ENCODE data around the gene HPS5.
"Not testable (repeated sequence)": the region's sequence is repeated elsewhere in the genome, so short reads cannot be mapped to it uniquely, and the experiment has no call there.

Gene HPS5

GRCh38 chr11:18315893-18316292, 6.0 kb downstream of the HPS5 start:
- no peak for DNase-seq

- no peak for DNase-seq
Observed at GRCh38 chr11:18314784-18315523, 7.0 kb downstream of the HPS5 start.

DNA sequence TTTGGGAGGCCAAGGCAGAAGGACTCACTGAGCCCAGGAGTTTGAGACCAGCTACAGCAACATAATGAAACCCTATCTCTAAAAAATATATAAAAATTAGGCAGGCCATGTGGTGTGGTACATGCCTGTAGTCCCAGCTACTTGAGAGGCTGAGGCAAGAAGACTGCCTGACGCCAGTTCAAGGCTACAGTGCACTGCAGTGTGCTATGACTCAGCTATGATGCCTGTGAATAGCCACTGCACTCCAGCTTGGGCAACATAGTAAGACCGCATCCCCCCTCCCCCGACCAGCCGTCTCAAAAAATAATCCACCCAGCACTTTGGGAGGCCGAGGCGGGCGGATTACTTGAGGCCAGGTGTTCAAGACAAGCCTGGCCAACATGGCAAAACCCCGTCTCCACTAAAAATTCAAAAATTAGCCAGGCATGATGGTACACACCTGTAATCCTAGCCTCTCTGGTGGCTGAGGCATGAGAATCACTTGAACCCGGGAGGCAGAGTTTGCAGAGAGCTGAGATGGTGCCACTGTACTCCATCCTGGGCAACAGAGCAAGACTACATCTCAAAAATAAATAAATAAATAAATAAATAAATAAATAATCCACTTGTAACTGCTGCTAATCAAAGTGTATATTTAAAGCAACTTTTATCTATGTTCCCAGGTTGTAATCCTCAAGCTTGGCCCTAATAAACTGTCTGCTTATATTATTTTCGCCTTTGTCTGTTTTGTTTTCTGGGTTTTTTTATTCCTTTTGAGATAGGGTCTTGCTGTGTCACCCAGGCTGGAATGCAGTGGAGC, 7.8 kb downstream of the HPS5 start:
- no peak for DNase-seq

- no peak for DNase-seq
Observed at GRCh38 chr11:18312663-18313420, 9.1 kb downstream of the HPS5 start.

DNA sequence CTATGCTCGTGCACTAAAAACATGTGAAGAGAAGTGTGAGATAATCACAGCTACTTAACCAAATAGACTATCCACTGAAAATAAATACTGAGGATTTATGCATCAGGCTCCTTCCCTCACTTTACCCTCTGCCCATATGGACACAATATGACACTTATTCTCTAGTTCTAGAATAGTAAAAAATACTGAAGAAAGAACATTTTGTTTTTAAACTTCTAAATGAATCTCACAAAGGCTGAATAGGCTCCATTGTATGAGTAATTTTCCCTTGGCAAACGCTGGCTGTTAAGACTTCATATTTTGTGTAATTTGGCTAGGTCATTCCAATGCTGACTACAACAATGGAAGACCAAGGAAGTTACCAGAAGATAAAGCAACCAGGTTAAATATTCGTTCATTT, 9.9 kb downstream of the HPS5 start:
- no peak for DNase-seq

GRCh38 chr11:18310800-18311340, 11.1 kb downstream of the HPS5 start:
- no peak for DNase-seq

DNA sequence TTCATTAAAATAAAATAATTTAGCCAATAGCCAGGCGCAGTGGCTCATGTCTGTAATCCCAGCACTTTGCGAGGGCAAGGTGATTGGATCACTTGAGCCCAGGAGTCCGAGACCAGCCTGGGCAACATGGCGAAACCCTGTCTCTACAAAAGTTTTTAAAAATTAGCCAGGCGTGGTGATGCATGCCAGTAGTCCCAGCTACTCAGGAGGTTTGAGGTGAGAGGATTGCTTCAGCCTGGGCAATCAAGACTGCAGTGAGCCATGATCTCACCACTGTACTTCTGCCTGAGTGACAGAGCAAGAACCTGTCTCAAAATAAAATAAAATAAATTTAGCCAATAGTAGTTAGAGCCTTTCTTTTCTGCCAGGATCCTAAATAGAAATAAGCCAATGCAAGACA, 12.2 kb downstream of the HPS5 start:
- DNase-seq: no peak

DNA sequence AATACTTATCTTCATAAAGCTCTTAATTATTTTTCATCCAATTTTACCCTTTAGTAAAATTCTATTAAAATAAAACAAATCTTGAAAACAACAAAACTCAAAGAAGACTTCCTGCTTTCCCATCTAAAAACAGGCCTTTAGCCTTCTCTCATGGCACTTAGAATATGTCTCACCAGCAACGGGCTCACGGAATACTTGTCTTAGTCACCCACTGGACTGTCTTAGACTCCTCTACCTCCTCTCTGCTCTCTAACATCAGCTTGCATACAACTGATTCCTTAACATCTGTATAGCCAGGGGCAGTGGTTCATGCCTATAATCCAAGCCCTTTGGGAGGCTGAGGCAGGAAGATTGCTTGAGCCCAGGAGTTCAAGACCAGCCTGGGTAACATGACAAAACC, 13.7 kb downstream of the HPS5 start:
- no peak for DNase-seq

DNA sequence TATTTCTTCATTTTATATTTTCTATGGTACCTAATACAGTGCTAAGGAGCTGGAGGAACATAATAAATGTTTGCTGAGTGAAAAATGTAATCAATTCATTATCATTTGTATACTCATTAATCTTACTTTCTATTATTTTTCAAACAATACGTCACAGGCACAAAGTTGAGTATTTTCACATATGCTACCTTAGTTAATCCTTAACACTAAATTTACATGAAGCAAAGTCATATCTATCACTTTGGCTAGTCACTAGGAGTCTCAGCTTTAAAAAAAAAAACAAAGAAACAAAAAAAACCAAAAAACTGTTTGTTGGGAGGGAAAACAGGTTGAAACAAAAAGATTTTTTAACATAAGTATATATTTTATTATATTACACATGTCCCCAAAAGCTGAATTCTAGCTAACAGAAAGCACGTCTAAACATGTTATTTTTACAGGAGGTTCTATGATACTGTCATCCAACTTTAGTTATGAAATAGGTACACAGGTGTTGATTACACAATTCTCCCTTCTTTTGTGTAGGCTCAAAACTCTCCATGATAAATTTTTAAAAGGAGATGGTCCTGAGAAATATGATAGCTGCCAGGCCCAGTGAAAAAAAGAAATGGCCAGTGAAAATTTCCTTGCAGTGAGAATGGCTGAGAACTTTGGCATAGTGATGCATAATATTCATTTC, 14.3 kb downstream of the HPS5 start:
- DNase-seq: no peak

DNA sequence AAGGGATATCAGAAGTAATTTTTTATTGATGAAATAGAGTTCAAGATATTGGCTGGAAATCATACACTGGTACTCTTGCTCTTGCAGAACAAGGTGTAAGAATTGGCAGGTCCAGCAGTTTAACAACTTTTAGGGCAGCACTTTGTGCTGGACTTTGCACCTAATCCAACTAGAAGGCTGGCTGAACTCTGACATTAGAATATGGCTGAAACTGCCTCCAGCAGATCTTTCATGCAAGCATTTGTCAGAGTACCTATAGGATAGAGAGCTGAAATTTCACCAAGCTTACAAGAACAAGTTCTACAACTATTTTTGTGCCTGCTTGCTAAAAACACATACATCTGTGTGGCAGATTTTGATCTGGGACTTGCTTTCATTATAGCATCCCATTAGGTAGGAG, 17.2 kb downstream of the HPS5 start:
- no peak for DNase-seq

DNA sequence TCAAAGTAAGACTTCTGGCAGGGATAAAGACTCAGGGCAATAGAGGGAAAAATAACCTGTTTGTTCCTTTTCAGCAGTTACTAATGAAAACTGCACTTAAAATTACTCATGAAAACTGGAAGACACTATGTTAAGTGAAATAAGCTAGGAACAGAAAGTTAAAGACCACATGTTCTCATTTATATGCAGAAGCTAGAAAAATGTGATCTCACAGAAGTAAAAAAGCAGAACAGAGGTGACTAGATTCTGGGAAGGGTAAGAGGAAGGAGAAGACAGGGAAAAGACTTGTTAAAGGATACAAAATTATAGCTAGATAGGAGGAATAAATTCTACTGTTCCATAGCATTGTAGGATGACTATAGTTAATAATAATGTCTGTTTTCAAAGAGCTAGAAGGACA, 22.2 kb downstream of the HPS5 start:
- no peak for DNase-seq

DNA sequence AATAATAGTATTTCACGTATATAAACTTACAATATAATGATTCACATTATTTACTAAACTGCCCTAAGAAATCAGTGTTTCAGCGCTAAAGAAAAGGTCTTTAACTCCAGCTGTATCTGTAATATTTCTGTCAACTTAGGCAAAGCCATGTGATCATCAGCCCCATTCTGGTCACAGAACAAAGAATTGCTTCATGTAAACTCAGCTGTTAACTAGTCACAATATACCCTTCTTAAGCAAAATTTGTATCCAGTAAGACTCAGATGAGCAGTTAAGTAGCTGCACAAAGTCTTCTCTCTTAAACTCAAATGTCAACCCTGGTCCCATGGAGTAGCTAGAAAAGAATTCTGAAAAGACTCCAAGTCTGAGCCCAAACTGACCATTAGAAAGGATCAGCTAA, 26.6 kb downstream of the HPS5 start:
- no peak for DNase-seq

DNA sequence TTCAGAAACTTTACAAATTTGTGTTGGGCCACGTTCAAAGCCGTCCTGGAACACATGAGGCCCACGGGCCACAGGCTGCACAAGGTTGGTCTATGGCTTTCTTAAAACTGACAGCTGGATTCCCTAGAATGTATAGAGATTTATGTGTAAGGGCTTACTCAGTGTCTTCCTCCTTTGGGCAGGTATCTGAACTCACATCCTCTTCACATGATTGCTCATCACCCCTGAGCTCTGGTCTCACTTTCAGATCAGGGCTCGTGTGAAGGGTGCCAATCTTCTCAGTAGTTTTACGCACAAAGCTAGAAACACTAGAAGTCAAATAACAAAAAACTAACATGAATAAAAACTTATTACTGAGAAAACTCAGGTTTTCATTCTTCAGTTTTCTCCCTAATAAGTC, 27.1 kb downstream of the HPS5 start:
- no peak for DNase-seq

DNA sequence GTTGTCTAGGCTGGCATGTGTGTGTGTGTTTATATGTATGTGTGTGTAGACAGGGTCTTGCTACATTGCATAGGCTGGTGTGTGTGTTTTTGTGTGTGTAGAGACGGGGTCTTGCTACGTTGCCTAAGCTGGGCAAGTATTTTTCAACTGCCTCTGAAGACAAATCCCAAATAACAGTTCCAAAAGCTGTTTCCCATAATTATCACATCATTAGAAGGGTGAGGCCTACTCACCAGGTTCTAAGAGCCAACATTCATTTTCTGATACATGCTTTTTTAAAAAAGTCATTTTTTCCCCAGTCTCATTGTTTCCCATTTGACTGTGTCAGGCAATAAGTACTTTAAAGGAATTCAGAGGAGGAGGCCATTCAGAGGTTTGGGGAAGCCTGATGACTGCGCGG, 33.0 kb downstream of the HPS5 start:
- no peak for DNase-seq

GRCh38 chr11:18285841-18286240, 36.1 kb downstream of the HPS5 start:
- no peak for DNase-seq

- DNase-seq: no peak
Observed at GRCh38 chr11:18282626-18283025, 39.3 kb downstream of the HPS5 start.

- DNase-seq: no peak
Observed at GRCh38 chr11:18280438-18281045, 41.4 kb downstream of the HPS5 start.

DNA sequence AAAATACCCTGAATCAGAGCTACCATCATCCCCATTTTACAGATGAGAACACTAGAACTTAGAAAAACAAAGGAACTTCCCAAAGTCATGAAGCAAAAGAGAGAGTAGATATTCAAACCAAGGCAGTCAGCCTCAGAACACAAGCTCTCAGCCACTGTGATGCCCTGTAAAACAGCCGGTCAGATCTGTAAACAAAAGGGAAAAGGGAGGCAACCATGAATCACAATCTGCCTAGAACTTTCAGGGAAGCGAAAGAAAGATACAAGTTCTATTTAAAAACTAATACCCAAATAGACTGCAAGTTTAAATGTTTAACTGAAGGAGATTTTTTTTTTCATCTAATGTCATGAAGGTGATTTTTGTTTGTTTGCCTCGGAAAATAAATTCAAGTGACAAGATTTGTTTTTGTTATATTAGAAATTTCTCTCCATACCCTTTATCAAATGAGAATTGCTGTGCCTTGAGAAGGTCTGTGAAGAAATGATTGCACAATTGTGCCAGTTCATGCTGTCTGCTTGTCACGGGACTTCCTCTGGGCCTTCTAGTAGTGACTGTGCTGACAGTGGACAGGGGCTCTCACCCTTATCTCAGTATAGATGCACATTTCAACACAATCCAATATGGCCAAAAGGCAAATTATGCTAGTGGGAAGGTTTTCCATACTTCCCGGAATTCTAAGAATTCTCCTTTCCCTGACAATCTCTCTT, 44.2 kb downstream of the HPS5 start:
- DNase-seq: no peak

- DNase-seq: no peak
Observed at GRCh38 chr11:18271206-18271605, 50.7 kb downstream of the HPS5 start.

GRCh38 chr11:18270102-18270501, 51.8 kb downstream of the HPS5 start:
- DNase-seq: no peak

DNA sequence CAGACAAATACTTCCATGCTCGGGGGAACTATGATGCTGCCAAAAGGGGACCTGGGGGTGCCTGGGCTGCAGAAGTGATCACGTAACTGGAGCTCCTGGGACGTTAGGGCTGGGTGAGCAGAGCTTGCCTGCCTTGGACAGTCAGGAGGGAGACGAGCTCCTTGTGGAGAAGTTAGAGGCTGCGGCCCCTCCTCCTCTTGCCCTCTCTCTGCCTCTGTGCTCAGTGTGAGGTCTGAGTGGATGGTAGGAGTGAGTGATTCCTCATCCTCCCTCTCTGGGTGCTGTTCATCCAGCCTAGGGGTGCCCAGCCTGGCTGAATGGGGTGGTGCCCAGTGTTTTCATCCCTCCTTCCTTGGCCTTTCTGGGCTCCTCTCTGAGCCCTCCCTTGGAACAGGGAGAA, 52.7 kb downstream of the HPS5 start:
- not testable (repeated sequence) for DNase-seq

Measured in 8988T (cell line).